ENCODE data around the gene DNAJC4. TPM values are rescaled to one million over a fixed set of nuclear protein-coding genes. Genes with fewer than 3 reads are reported as not detected.
A peak's percentile ranks its signal among the peaks of the same experiment; 100 is the strongest.

DNAJC4 gene
- total RNA-seq, 1 donor from 2014 or later: 25.8 TPM

GRCh38 chr11:64252003-64252872 lies 21.9 kb downstream of the DNAJC4 start:
- H3K9me3 Mint-ChIP-seq: no peaks in the 10 kb centered on the region
- no peaks in the 10 kb centered on the region for H3K27me3 Mint-ChIP-seq (ENCODE audit: low read depth)
- H3K36me3 Mint-ChIP-seq (ENCODE audit: low read depth): no peaks in the 10 kb centered on the region
- intact Hi-C loops (cut with micrococcal nuclease): no loop called here
- peaks cover 18% of the 10 kb centered on the region for H3K4me1 Mint-ChIP-seq (ENCODE audit: low read depth)
- peak overlapping the region; percentile 93 for H3K4me3 Mint-ChIP-seq (ENCODE audit: low read depth)
- no peak for DNase-seq (ENCODE audit: low spot score)
- H3K27ac Mint-ChIP-seq: peak overlapping the region; percentile 63

DNA sequence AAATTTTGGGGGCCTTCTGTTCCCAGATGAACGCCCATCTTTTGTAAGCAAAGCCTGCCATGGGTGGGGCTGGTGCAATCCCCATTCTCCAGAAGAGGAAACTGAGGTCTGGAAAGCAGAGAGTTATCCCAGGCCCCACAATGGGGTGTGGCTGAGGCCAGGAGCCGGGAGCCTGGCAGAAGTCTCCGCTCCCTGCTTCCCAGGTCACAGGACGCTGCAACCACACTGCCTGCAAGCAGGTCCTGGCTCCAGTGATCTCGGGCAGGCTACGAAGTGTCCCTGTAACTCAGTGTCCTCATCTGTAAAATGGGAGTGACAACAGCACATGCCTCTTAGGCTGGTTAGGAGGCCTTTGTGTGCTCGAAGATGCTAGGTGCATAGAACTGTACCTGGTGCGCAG lies 22.7 kb downstream of the DNAJC4 start:
- Mint-ChIP-seq H3K27ac (no peak overlapping the region), H3K9me3 (no peaks in the 10 kb centered on the region), H3K4me1 (ENCODE audit: low read depth) (peaks cover 14% of the 10 kb centered on the region), H3K4me3 (ENCODE audit: low read depth) (peak overlapping the region; percentile 39), H3K36me3 (ENCODE audit: low read depth) (peaks cover 6% of the 10 kb centered on the region), H3K27me3 (ENCODE audit: low read depth) (no peaks in the 10 kb centered on the region)
- DNase-seq (ENCODE audit: low spot score): no peak
- intact Hi-C loops (cut with micrococcal nuclease): no loop called here

GRCh38 chr11:64253481-64253880 lies 23.1 kb downstream of the DNAJC4 start:
- intact Hi-C loops (cut with micrococcal nuclease): no loop called here
- Mint-ChIP-seq H3K4me3 (ENCODE audit: low read depth) (peak overlapping the region; percentile 39), H3K4me1 (ENCODE audit: low read depth) (peaks cover 14% of the 10 kb centered on the region)

DNA sequence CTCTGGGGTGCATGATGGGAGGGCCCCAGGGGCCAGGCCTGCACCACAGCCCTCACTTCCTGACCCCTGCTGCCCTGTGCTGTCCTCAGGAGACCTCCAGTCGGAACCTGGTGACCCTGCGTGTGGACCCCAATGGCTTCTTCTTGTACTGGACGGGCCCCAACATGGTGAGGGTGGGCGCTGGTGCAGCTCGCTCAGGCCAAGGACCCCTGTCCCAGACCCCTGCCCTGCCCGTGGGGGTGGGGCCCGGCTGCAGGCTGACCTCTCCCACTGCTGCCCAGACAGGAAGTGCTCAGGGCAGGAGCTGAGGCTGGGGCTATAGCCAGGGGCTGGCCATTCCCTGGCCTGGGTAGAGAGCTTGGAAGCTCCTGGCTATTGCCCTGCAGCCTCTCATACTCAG lies 24.0 kb downstream of the DNAJC4 start:
- Mint-ChIP-seq H3K27me3 (ENCODE audit: low read depth) (no peaks in the 10 kb centered on the region), H3K4me3 (ENCODE audit: low read depth) (no peak overlapping the region)

More at GRCh38 chr11:64253481-64253880, 23.1 kb downstream of the DNAJC4 start:
- H3K9me3 Mint-ChIP-seq: no peaks in the 10 kb centered on the region
- H3K36me3 Mint-ChIP-seq (ENCODE audit: low read depth): peaks cover 6% of the 10 kb centered on the region
- no peaks in the 10 kb centered on the region for H3K27me3 Mint-ChIP-seq (ENCODE audit: low read depth)
- DNase-seq (ENCODE audit: low spot score): no peak
- H3K27ac Mint-ChIP-seq: no peak overlapping the region

DNA sequence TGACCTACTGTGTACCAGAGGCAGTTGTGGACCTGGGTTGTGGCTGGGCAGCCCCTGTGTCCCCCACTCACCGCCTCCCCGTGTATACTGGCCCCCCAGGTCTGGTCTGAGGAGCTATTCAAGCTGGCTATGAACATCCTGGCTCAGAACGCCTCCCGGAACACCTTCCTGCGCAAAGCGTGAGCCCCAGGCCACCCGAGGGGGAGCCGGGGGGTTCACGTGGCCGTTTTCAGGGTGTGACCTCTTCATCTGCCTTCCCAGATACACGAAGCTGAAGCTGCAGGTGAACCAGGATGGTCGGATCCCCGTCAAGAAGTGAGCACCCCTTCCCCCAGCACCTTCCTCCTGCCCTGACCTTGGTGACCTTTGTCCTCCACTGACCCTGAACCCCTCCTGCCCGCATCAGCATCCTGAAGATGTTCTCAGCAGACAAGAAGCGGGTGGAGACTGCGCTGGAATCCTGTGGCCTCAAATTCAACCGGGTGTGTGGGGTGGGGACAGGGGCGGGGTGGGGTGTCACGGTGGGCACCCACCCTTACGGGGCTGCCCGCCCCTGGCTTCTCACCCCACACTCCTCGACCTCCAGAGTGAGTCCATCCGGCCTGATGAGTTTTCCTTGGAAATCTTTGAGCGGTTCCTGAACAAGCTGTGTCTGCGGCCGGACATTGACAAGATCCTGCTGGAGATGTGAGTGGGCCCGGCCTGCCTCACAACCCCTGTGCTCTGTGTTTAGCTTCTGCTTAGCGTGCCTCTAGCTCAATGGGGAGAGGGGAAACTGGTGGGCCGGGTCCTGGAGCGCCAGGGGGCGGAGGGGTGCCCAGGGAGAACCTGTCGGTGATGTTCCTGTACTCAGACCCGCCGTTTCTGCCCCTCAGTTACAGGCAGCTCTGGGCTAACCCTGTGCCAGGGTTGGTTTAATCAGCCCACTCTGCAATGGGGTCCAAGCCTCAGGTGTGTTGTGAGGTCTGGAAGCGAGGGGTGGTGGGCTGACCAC lies 25.1 kb downstream of the DNAJC4 start:
- Mint-ChIP-seq H3K36me3 (ENCODE audit: low read depth) (peaks cover 14% of the 10 kb centered on the region), H3K4me1 (ENCODE audit: low read depth) (peaks cover 17% of the 10 kb centered on the region), H3K9me3 (no peaks in the 10 kb centered on the region), H3K27ac (no peak overlapping the region), H3K4me3 (ENCODE audit: low read depth) (no peak overlapping the region), H3K27me3 (ENCODE audit: low read depth) (no peaks in the 10 kb centered on the region)
- DNase-seq (ENCODE audit: low spot score): no peak
- intact Hi-C loops (cut with micrococcal nuclease): no loop called here

More for the DNA sequence above, 24.0 kb downstream of the DNAJC4 start:
- intact Hi-C loops (cut with micrococcal nuclease): no loop called here
- DNase-seq (ENCODE audit: low spot score): no peak
- Mint-ChIP-seq H3K9me3 (no peaks in the 10 kb centered on the region), H3K27ac (no peak overlapping the region), H3K4me1 (ENCODE audit: low read depth) (peaks cover 15% of the 10 kb centered on the region), H3K36me3 (ENCODE audit: low read depth) (peaks cover 8% of the 10 kb centered on the region)

DNA sequence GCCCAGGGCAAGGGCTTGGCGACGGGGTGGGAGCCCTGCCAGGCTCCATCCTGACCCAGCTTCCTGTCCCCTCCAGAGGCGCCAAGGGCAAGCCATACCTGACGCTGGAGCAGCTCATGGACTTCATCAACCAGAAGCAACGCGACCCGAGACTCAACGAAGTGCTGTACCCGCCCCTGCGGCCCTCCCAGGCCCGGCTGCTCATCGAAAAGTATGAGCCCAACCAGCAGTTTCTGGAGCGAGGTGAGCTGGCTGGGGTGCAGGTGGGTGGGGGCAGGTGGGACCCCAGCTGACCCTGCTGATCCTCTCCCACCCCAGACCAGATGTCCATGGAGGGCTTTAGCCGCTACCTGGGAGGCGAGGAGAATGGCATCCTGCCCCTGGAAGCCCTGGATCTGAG lies 26.0 kb downstream of the DNAJC4 start:
- H3K4me3 Mint-ChIP-seq (ENCODE audit: low read depth): no peak overlapping the region
- DNase-seq (ENCODE audit: low spot score): no peak
- H3K27ac Mint-ChIP-seq: no peak overlapping the region

GRCh38 chr11:64258356-64258755 lies 28.0 kb downstream of the DNAJC4 start:
- Mint-ChIP-seq H3K4me3 (ENCODE audit: low read depth) (no peak overlapping the region), H3K27ac (no peak overlapping the region), H3K4me1 (ENCODE audit: low read depth) (peaks cover 10% of the 10 kb centered on the region), H3K27me3 (ENCODE audit: low read depth) (no peaks in the 10 kb centered on the region), H3K9me3 (no peaks in the 10 kb centered on the region), H3K36me3 (ENCODE audit: low read depth) (peaks cover 22% of the 10 kb centered on the region)
- DNase-seq (ENCODE audit: low spot score): no peak
- intact Hi-C loops (cut with micrococcal nuclease): no loop called here

More for the DNA sequence above, 26.0 kb downstream of the DNAJC4 start:
- H3K36me3 Mint-ChIP-seq (ENCODE audit: low read depth): peaks cover 14% of the 10 kb centered on the region
- peaks cover 14% of the 10 kb centered on the region for H3K4me1 Mint-ChIP-seq (ENCODE audit: low read depth)
- H3K9me3 Mint-ChIP-seq: no peaks in the 10 kb centered on the region
- no peaks in the 10 kb centered on the region for H3K27me3 Mint-ChIP-seq (ENCODE audit: low read depth)
- intact Hi-C loops (cut with micrococcal nuclease): no loop called here

- peaks cover 7% of the 10 kb centered on the region for H3K4me1 Mint-ChIP-seq (ENCODE audit: low read depth)
- DNase-seq (ENCODE audit: low spot score): no peak
- H3K36me3 Mint-ChIP-seq (ENCODE audit: low read depth): peaks cover 22% of the 10 kb centered on the region
- no peaks in the 10 kb centered on the region for H3K9me3 Mint-ChIP-seq
- H3K27me3 Mint-ChIP-seq (ENCODE audit: low read depth): no peaks in the 10 kb centered on the region
- intact Hi-C loops (cut with micrococcal nuclease): no loop called here
- H3K27ac Mint-ChIP-seq: no peak overlapping the region
- H3K4me3 Mint-ChIP-seq (ENCODE audit: low read depth): no peak overlapping the region
Measured at GRCh38 chr11:64258946-64259532, 28.7 kb downstream of the DNAJC4 start.

- Mint-ChIP-seq H3K27me3 (ENCODE audit: low read depth) (no peaks in the 10 kb centered on the region), H3K4me1 (ENCODE audit: low read depth) (peaks cover 7% of the 10 kb centered on the region), H3K36me3 (ENCODE audit: low read depth) (peaks cover 22% of the 10 kb centered on the region), H3K27ac (peak overlapping the region; percentile 26), H3K4me3 (ENCODE audit: low read depth) (no peak overlapping the region), H3K9me3 (no peaks in the 10 kb centered on the region)
- DNase-seq (ENCODE audit: low spot score): no peak
- intact Hi-C loops (cut with micrococcal nuclease): no loop called here
Measured at GRCh38 chr11:64259533-64260067, 29.3 kb downstream of the DNAJC4 start.

GRCh38 chr11:64260147-64260708 lies 29.9 kb downstream of the DNAJC4 start:
- DNase-seq (ENCODE audit: low spot score): no peak
- no peaks in the 10 kb centered on the region for H3K9me3 Mint-ChIP-seq
- intact Hi-C loops (cut with micrococcal nuclease): no loop called here
- H3K27ac Mint-ChIP-seq: peak overlapping the region; percentile 26
- H3K27me3 Mint-ChIP-seq (ENCODE audit: low read depth): no peaks in the 10 kb centered on the region
- H3K4me3 Mint-ChIP-seq (ENCODE audit: low read depth): no peak overlapping the region
- H3K4me1 Mint-ChIP-seq (ENCODE audit: low read depth): peaks cover 7% of the 10 kb centered on the region
- peaks cover 22% of the 10 kb centered on the region for H3K36me3 Mint-ChIP-seq (ENCODE audit: low read depth)

DNA sequence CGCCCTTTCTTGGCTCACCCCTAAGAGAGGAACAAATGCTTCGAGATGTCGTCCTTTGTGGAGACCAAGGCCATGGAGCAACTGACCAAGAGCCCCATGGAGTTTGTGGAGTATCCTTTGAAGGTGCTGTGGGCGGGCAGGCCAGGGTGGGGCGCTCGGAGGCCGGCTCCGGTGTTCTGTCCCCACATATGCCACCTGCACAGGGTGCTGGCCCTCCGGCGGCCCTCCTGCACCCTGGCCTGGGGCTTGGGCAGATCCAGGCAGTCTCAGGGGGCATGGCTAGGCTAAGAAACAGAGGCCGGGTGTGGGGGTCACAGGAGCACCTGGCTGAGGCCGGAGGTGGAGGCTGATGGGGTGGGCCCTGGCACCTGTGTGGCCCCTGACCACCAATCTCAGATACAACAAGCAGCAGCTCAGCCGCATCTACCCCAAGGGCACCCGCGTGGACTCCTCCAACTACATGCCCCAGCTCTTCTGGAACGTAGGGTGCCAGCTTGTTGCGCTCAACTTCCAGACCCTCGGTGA lies 31.3 kb downstream of the DNAJC4 start:
- intact Hi-C loops (cut with micrococcal nuclease): no loop called here
- H3K27ac Mint-ChIP-seq: no peak overlapping the region
- no peaks in the 10 kb centered on the region for H3K9me3 Mint-ChIP-seq
- no peaks in the 10 kb centered on the region for H3K27me3 Mint-ChIP-seq (ENCODE audit: low read depth)
- no peak for DNase-seq (ENCODE audit: low spot score)
- H3K4me1 Mint-ChIP-seq (ENCODE audit: low read depth): peaks cover 7% of the 10 kb centered on the region
- peaks cover 25% of the 10 kb centered on the region for H3K36me3 Mint-ChIP-seq (ENCODE audit: low read depth)
- no peak overlapping the region for H3K4me3 Mint-ChIP-seq (ENCODE audit: low read depth)
